ENCODE data around the gene ZNF883. TPM values are rescaled to one million over a fixed set of nuclear protein-coding genes. Genes with fewer than 3 reads are reported as not detected.

ZNF883 gene
- total RNA-seq, 1 experiment from 2014 or later: not detected

DNA sequence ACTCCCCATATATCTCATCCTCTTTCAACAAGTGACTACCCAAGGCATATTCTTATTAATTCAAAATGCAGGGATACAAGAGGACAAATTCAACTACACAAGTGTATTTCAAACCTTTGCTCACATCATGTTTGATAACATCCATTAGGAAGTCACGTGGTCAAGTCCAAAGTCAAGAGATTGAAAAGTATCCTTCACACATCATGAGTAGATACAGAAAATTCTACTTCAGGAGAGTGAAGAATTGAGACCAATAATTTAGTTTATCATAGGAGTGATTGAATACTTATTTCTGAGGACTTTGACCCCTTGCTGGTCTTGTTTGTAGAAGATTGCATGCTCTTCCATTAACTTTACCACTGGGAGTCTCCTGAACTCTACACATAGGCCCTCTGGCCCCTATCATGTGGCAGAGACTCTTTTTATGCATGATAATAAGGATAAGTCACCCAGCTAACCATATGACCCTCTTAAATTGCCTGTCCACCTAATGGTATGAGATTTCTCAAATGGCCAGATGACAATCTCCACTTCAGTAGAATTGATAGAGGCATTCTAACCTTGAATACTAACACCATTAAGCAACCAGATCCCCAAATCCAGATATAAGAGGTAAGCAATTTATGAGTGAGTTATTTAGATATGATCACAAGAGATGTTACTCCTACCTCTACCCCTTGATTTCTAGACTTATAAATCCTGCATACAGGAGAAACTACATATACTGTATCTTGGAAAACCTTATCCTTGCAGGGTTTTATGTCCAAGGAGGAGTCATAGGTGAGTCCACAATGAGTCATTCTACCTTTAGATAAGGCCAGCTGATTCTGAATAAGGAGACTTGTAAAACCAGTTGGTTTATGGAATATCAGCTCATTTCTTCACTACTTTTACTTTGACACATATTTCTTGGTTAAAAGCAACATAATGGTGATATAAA, 94.7 kb downstream of the ZNF883 start (continued):
- TF ChIP-seq, protein P1, sequence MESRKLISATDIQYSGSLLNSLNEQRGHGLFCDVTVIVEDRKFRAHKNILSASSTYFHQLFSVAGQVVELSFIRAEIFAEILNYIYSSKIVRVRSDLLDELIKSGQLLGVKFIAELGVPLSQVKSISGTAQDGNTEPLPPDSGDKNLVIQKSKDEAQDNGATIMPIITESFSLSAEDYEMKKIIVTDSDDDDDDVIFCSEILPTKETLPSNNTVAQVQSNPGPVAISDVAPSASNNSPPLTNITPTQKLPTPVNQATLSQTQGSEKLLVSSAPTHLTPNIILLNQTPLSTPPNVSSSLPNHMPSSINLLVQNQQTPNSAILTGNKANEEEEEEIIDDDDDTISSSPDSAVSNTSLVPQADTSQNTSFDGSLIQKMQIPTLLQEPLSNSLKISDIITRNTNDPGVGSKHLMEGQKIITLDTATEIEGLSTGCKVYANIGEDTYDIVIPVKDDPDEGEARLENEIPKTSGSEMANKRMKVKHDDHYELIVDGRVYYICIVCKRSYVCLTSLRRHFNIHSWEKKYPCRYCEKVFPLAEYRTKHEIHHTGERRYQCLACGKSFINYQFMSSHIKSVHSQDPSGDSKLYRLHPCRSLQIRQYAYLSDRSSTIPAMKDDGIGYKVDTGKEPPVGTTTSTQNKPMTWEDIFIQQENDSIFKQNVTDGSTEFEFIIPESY (IDR thresholded peaks at IDR 0.05; ENCODE audit: extremely low read depth, insufficient replicate concordance, low read length): no peak

GRCh38 chr9:112914524-112914923, 97.5 kb downstream of the ZNF883 start:
- ATAC-seq (no peak), DNase-seq (ENCODE audit: low read depth, low spot score) (no peak)
- no peaks in the 10 kb centered on the region for H3K9me3 ChIP-seq (ENCODE audit: control insufficient read depth in 1 of 2, insufficient read depth in 1 of 2, low read depth in 1 of 2, low read length in 2 of 2)
- no peaks in the 10 kb centered on the region for H3K36me3 ChIP-seq (ENCODE audit: control insufficient read depth in 1 of 2, insufficient read depth in 2 of 2, low read length in 2 of 2)
- ChIA-PET POLR2A (interaction anchor here (0.6 kb wide), 1 partner anchor 71 kb away, joined by 3 read pairs; no protein-coding TSS in a partner anchor), CTCF (no interaction called here), RAD21 (ENCODE audit: low non-redundant PET in 1 of 2, low total read pairs in 2 of 2, uncharacterized antibody in 2 of 2, unreplicated experiment in 2 of 2) (no interaction called here)
- H3K9me2 ChIP-seq (ENCODE audit: insufficient read depth): no peaks in the 10 kb centered on the region; the same call in 1 of the 2 replicates
- intact Hi-C loops (cut with micrococcal nuclease): no loop called here
- no peak overlapping the region for H3K9ac ChIP-seq (ENCODE audit: low read length)
- peaks cover 0 to 16% of the 10 kb centered on the region in 2 experiments; a peak in 2 of 4 replicates for H3K4me1 ChIP-seq (ENCODE audit: control insufficient read depth in 1 of 2, insufficient read depth in 2 of 2, low read length in 2 of 2)
- H4K20me1 ChIP-seq (ENCODE audit: insufficient read depth): no peaks in the 10 kb centered on the region
- H2AFZ ChIP-seq (ENCODE audit: low read depth, low read length, poor library complexity, severe bottlenecking): no peak overlapping the region
- no peaks in the 10 kb centered on the region for H3K27me3 ChIP-seq (ENCODE audit: insufficient read depth, low read length)
- BruUV-seq (replicated peaks): no TSS peak
- H3K4me2 ChIP-seq (ENCODE audit: low read length): no peak overlapping the region
- no peak overlapping the region for H3K4me3 ChIP-seq (replicated peaks in 1 of 2; ENCODE audit: low read depth in 1 of 2, low read length in 2 of 2)
- no peak overlapping the region for H3K27ac ChIP-seq (ENCODE audit: low read depth, low read length)
- no peaks in the 10 kb centered on the region for H3K79me2 ChIP-seq (ENCODE audit: insufficient read depth, low read length)
- TF ChIP-seq, protein P2, sequence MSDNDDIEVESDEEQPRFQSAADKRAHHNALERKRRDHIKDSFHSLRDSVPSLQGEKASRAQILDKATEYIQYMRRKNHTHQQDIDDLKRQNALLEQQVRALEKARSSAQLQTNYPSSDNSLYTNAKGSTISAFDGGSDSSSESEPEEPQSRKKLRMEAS (IDR thresholded peaks at IDR 0.05): no peak
- no peak for TF ChIP-seq EGR1 (IDR thresholded peaks at IDR 0.05; ENCODE audit: low read depth)
- TF ChIP-seq SP1 (IDR thresholded peaks at IDR 0.05; ENCODE audit: low read depth): no peak
- no peak for TF ChIP-seq POLR2A (IDR thresholded peaks at IDR 0.05; ENCODE audit: borderline replicate concordance, extremely low read depth, insufficient read depth, insufficient read length)
- TF ChIP-seq, protein P1 (IDR thresholded peaks at IDR 0.05; ENCODE audit: extremely low read depth, insufficient replicate concordance, low read length): no peak
- no peak for TF ChIP-seq EZH2 (IDR thresholded peaks at IDR 0.05)
- TF ChIP-seq SIN3A (IDR thresholded peaks at IDR 0.05; ENCODE audit: low read depth): no peak
- TF ChIP-seq ELF1 (IDR thresholded peaks at IDR 0.05; ENCODE audit: borderline replicate concordance, low read depth): no peak

Measured in HCT116 (cell line).